ENCODE measurements around the gene CNOT2. TPM values are rescaled to one million over a fixed set of nuclear protein-coding genes. Genes with fewer than 3 reads are reported as not detected.

The CNOT2 gene
- total RNA-seq, result 10 to 100 TPM; 32.7 to 63.7 (median 37.0) TPM
- 10 to 100 TPM; 15.5 to 30.4 TPM for polyA plus RNA-seq
- long read RNA-seq, donor 1, transcript CNOT2-201 (16 exons, 3,282 nt), result major isoform, 37 of 52 reads
- long read RNA-seq, donor 1, partial matches to known transcripts, result 4 of 52 reads
- long read RNA-seq, donor 1, other reads (novel, unspliced or antisense), result 10 of 52 reads
- long read RNA-seq, donor 2, transcript CNOT2-201 (16 exons, 3,282 nt), result major isoform, 218 of 302 reads
- long read RNA-seq, donor 2, partial matches to known transcripts, result 20 of 302 reads
- long read RNA-seq, donor 2, other reads (novel, unspliced or antisense), result 61 of 302 reads
- long read RNA-seq, donor 3, transcript CNOT2-201 (16 exons, 3,282 nt), result major isoform, 29 of 44 reads
- long read RNA-seq, donor 3, partial matches to known transcripts, result 6 of 44 reads
- long read RNA-seq, donor 3, other reads (novel, unspliced or antisense), result 7 of 44 reads

- peak within 1 kb of the TSS; percentile 78 to 97 (median 89) for H3K4me3 ChIP-seq
- no peaks in the 10 kb centered on the region for H3K27me3 ChIP-seq
- intact Hi-C loops (cut with DNase I), result loop anchor here in 9 of 10 donors (5.0 to 10.0 kb wide), 11 partner anchors 72 to 484 kb away; partner anchors contain the start of gene KCNMB4 (in 6 of the 9)
- TF ChIP-seq CTCF (IDR thresholded peaks at IDR 0.05) (peak in 1 of 12 donors; percentile 15), POLR2A (IDR thresholded peaks at IDR 0.05) (peak in 1 of 2 donors; percentile 37)
- H3K27ac ChIP-seq, result peak within 1 kb of the TSS; percentile 85 to 99 (median 96)
- H3K4me1 ChIP-seq, result peaks cover 0 to 62% (median 42%) of the 10 kb centered on the region in 12 donors
- peaks cover 0 to 39% (median 22%) of the 10 kb centered on the region in 9 donors for H3K36me3 ChIP-seq
- no peaks in the 10 kb centered on the region for H3K9me3 ChIP-seq
- WGBS, 4 donors, result 0 to 2% (median 0%) methylated on average over 40 to 64 of the region's 64 CpGs
- ATAC-seq, result peak; percentile 96 to 98 (median 98)
- peak; percentile 91 to 95 (median 92) for DNase-seq
Measured at GRCh38 chr12:70242695-70243509, at the start of gene CNOT2. CNOT2 (plus strand) TSS chr12:70243433; CDS start chr12:70278227, 34,794 bp downstream.

- no peak overlapping the region for H3K27ac ChIP-seq
- peaks cover 0 to 21% (median 0%) of the 10 kb centered on the region in 12 donors for H3K4me1 ChIP-seq
- ATAC-seq, result no peak
- no peaks in the 10 kb centered on the region for H3K27me3 ChIP-seq
- intact Hi-C loops (cut with DNase I), result no loop called here
- no peaks in the 10 kb centered on the region for H3K36me3 ChIP-seq
- no peak for TF ChIP-seq CTCF (IDR thresholded peaks at IDR 0.05)
- H3K4me3 ChIP-seq, result no peak overlapping the region
- DNase-seq, result no peak
- no peaks in the 10 kb centered on the region for H3K9me3 ChIP-seq
Measured at GRCh38 chr12:70194076-70194475, 49.2 kb upstream of the CNOT2 start.

- H3K27ac ChIP-seq, result peak overlapping the region in 2 of 12 donors; percentile 11 to 68
- intact Hi-C loops (cut with DNase I), result no loop called here
- DNase-seq (no peak), ATAC-seq (peak in 2 of 4 donors; percentile 57 to 63)
- 54 to 77% (median 74%) methylated on average over 1 of the region's 1 CpG for WGBS, 4 donors
- H3K4me1 ChIP-seq, result peaks cover 0 to 21% (median 0%) of the 10 kb centered on the region in 12 donors
- TF ChIP-seq POLR2A (IDR thresholded peaks at IDR 0.05), result no peak
- no peak for TF ChIP-seq CTCF (IDR thresholded peaks at IDR 0.05)
- no peaks in the 10 kb centered on the region for H3K27me3 ChIP-seq
- H3K4me3 ChIP-seq, result no peak overlapping the region
- no peaks in the 10 kb centered on the region for H3K36me3 ChIP-seq
- no peaks in the 10 kb centered on the region for H3K9me3 ChIP-seq
Measured at GRCh38 chr12:70196811-70197281, 46.4 kb upstream of the CNOT2 start.

GRCh38 chr12:70197345-70197744 is 45.9 kb upstream of the CNOT2 start:
- no peak for ATAC-seq
- peak overlapping the region in 2 of 12 donors; percentile 11 to 68 for H3K27ac ChIP-seq

More at GRCh38 chr12:70197345-70197744, 45.9 kb upstream of the CNOT2 start:
- Histone ChIP-seq H3K36me3 (no peaks in the 10 kb centered on the region), H3K4me1 (peaks cover 0 to 21% (median 0%) of the 10 kb centered on the region in 12 donors), H3K4me3 (no peak overlapping the region), H3K27me3 (no peaks in the 10 kb centered on the region), H3K9me3 (no peaks in the 10 kb centered on the region)
- DNase-seq, result no peak
- TF ChIP-seq POLR2A (IDR thresholded peaks at IDR 0.05), result no peak
- TF ChIP-seq CTCF (IDR thresholded peaks at IDR 0.05), result no peak
- intact Hi-C loops (cut with DNase I), result no loop called here

All from heart left ventricle (tissue), 16 donors.